HepG2 (cell line): ENCODE measurements around the gene LEF1. TPM values are rescaled to one million over a fixed set of nuclear protein-coding genes. Genes with fewer than 3 reads are reported as not detected.

Experiments
- ATAC-seq: fragments of 200-7000 bp; cut with Tn5 transposase; 3 replicates; pipeline ENCODE4 v1.9.1; 2020; ENCODE audit warnings: mild to moderate bottlenecking, moderate library complexity
- BruUV-seq: library from RNA; stranded (reverse); fragments of 400-500 nt; replicated peaks from 2 replicates; lab custom pipeline; 2021; lab: Mats Ljungman, UMichigan
- CTCF ChIA-PET: fragments of 300-600 bp; formaldehyde crosslinking; extraction: SDS; loops from one replicate; lab custom pipeline; 2021; ENCODE audit warnings: low total read pairs, inconsistent platforms, low intra/inter-chr PET ratio; lab: Yijun Ruan, JAX
- POLR2A ChIA-PET: fragments of 350-600 bp; sonication (Branson Sonifier 250); formaldehyde crosslinking; loops from one replicate; lab custom pipeline; 2020; ENCODE audit warnings: antibody characterized with exemption, inconsistent platforms; lab: Yijun Ruan, JAX
- DNase-seq: peaks from one replicate; pipeline ENCODE4 v3.0.0-alpha.2; 2015; ENCODE audit warnings: low spot score
- FAIRE-seq: peaks from 3 replicates; lab custom pipeline; 2011; peaks lifted over from hg19 to GRCh38; lab: Jason Lieb, UNC
- H2AFZ ChIP-seq: one replicate; pipeline ENCODE4 v1.6.1; 2011; ENCODE audit warnings: low read length, inconsistent platforms
- H3K27ac ChIP-seq: fragments of 300-600 bp; 3 replicates; pipeline ENCODE4 v1.8.0; 2011; ENCODE audit warnings: mixed run types, mild to moderate bottlenecking, mixed read lengths, low read length, inconsistent platforms; ENCODE audit not compliant: insufficient read depth; ENCODE audit errors: extremely low read length
- H3K27me3 ChIP-seq, 2 experiments: fragments of 200-600 bp in 1 of 2; 2 replicates in 1 of 2; 3 replicates in 1 of 2; pipeline versions ENCODE4 v1.6.0 to v1.8.0; 2011; ENCODE audit warnings: low read length in 2 of 2, mild to moderate bottlenecking in 2 of 2, moderate library complexity in 2 of 2, inconsistent platforms in 1 of 2; ENCODE audit not compliant: insufficient read depth in 2 of 2, control insufficient read depth in 1 of 2
- H3K36me3 ChIP-seq, 2 experiments: fragments of 200-600 bp in 1 of 2; replicated peaks in 1 of 2; 2 replicates in 1 of 2; 3 replicates in 1 of 2; pipeline versions ENCODE4 v1.5.1 to v1.8.0; 2011; ENCODE audit warnings: low read length in 2 of 2, inconsistent platforms in 1 of 2; ENCODE audit not compliant: insufficient read depth in 2 of 2, control insufficient read depth in 1 of 2
- H3K4me1 ChIP-seq: 2 replicates; pipeline ENCODE4 v1.5.1; 2012; ENCODE audit warnings: low read length, inconsistent platforms; ENCODE audit not compliant: insufficient read depth
- H3K4me2 ChIP-seq: 2 replicates; pipeline ENCODE4 v1.6.0; 2011; ENCODE audit warnings: low read depth, low read length, inconsistent platforms
- H3K4me3 ChIP-seq, 3 experiments: fragments of 200-600 bp in 1 of 3; sonication (generic), shearing (Covaris generic) in 1 of 3; replicated peaks in 1 of 3; 2 replicates each; pipeline ENCODE4 v1.5.1; 2011 to 2016; ENCODE audit warnings: low read length in 3 of 3, inconsistent platforms in 2 of 3, low read depth in 2 of 3, mild to moderate bottlenecking in 2 of 3, control low read depth in 1 of 3, mixed read lengths in 1 of 3; ENCODE audit not compliant: insufficient read depth in 1 of 3
- H3K79me2 ChIP-seq: one replicate; pipeline ENCODE4 v1.6.1; 2011; ENCODE audit warnings: low read length, inconsistent platforms; ENCODE audit not compliant: insufficient read depth
- H3K9ac ChIP-seq: 2 replicates; pipeline ENCODE4 v1.6.0; 2011; ENCODE audit warnings: mild to moderate bottlenecking, low read depth, low read length, inconsistent platforms; ENCODE audit not compliant: insufficient read depth
- H3K9me3 ChIP-seq: 2 replicates; pipeline ENCODE4 v1.5.1; 2012; ENCODE audit warnings: mild to moderate bottlenecking, low read length
- H4K20me1 ChIP-seq: 2 replicates; pipeline ENCODE4 v1.6.0; 2011; ENCODE audit warnings: inconsistent platforms, mild to moderate bottlenecking, low read length, moderate library complexity; ENCODE audit not compliant: insufficient read depth
- ARID2 ChIP-seq: sonication (generic); formaldehyde crosslinking; IDR thresholded peaks from 2 replicates; pipeline ENCODE4 v1.8.1; 2022; ENCODE audit warnings: mild to moderate bottlenecking, missing genetic modification reagents, borderline replicate concordance
- FOXP1 ChIP-seq, 2 experiments: fragments of 450-650 bp in 1 of 2; IDR thresholded peaks; 2 replicates each; pipeline ENCODE4 v1.6.1; 2017 to 2018; ENCODE audit warnings: antibody characterized with exemption in 1 of 2
- KDM1A ChIP-seq: IDR thresholded peaks from 2 replicates; pipeline ENCODE4 v1.6.1; 2016; ENCODE audit warnings: missing compliant biosample characterization
- MEIS2 ChIP-seq: sonication (generic); formaldehyde crosslinking; IDR thresholded peaks from 2 replicates; pipeline ENCODE4 v1.9.0; 2021; ENCODE audit warnings: mild to moderate bottlenecking, missing genetic modification reagents
- NR1H2 ChIP-seq: sonication (generic); formaldehyde crosslinking; IDR thresholded peaks from 2 replicates; pipeline ENCODE4 v1.8.1; 2022; ENCODE audit warnings: low read depth, missing genetic modification reagents, borderline replicate concordance
- SCMH1 ChIP-seq: sonication (generic); formaldehyde crosslinking; IDR thresholded peaks from 2 replicates; pipeline ENCODE4 v1.9.0; 2021; ENCODE audit warnings: missing genetic modification reagents, mild to moderate bottlenecking, borderline replicate concordance
- SP1 ChIP-seq, 2 experiments: fragments of 450-650 bp in 1 of 2; sonication (generic) in 1 of 2; formaldehyde crosslinking in 1 of 2; IDR thresholded peaks; 2 replicates each; pipeline versions ENCODE4 v1.4.0 to v1.6.1; 2016 to 2020; ENCODE audit warnings: missing genetic modification reagents in 1 of 2
- TRAFD1 ChIP-seq: sonication (generic); formaldehyde crosslinking; IDR thresholded peaks from 2 replicates; pipeline ENCODE4 v1.5.1; 2020; ENCODE audit warnings: missing genetic modification reagents, mild to moderate bottlenecking, borderline replicate concordance
- ZHX1 ChIP-seq: sonication (generic); formaldehyde crosslinking; IDR thresholded peaks from 2 replicates; pipeline ENCODE4 v1.8.1; 2022; ENCODE audit warnings: low read depth, mild to moderate bottlenecking, missing genetic modification reagents
- ZNF24 ChIP-seq: fragments of 450-650 bp; IDR thresholded peaks from 2 replicates; pipeline ENCODE4 v1.6.1; 2017; ENCODE audit warnings: antibody characterized with exemption, mild to moderate bottlenecking
- ZNF280B ChIP-seq: sonication (generic); formaldehyde crosslinking; IDR thresholded peaks from 2 replicates; pipeline ENCODE4 v1.5.0; 2020; ENCODE audit warnings: missing genetic modification reagents, mild to moderate bottlenecking, borderline replicate concordance
- ZNF367 ChIP-seq: sonication (generic); formaldehyde crosslinking; IDR thresholded peaks from 2 replicates; pipeline ENCODE4 v1.4.0; 2020; ENCODE audit warnings: missing genetic modification reagents, borderline replicate concordance
- ZNF432 ChIP-seq: sonication (generic); formaldehyde crosslinking; IDR thresholded peaks from 2 replicates; pipeline ENCODE4 v1.5.0; 2020; ENCODE audit warnings: missing genetic modification reagents, mild to moderate bottlenecking, borderline replicate concordance
- ZNF674 ChIP-seq: sonication (generic); formaldehyde crosslinking; IDR thresholded peaks from 2 replicates; pipeline ENCODE4 v1.5.0; 2020; ENCODE audit warnings: low read depth, mild to moderate bottlenecking, missing genetic modification reagents
- ZNF816 ChIP-seq: sonication (generic); formaldehyde crosslinking; IDR thresholded peaks from 2 replicates; pipeline ENCODE4 v1.8.0; 2022; ENCODE audit warnings: missing genetic modification reagents, mild to moderate bottlenecking, borderline replicate concordance
- WGBS: methylation state at CpG from one replicate; pipeline ENCODE4 v1.1.6; 2017; ENCODE audit warnings: low lambda C conversion rate; 5-methylcytosine and 5-hydroxymethylcytosine counted together
- in situ Hi-C: cut with HindIII; loops from 2 replicates; pipeline ENCODE4 v1.10.0; 2017; ENCODE audit warnings: low pct_unique_long_range_greater_than_20kb; ENCODE audit not compliant: extremely low pct_ligation_motif_present
- intact Hi-C: fragments of 100-400 bp; cut with micrococcal nuclease; formaldehyde crosslinking; loops from one replicate; pipeline ENCODE4 v1.10.0; 2022; ENCODE audit not compliant: unreplicated experiment
- polyA plus RNA-seq, 8 experiments: library from polyadenylated mRNA; depleted of rRNA in 3 of 8; stranded (reverse) in 7 of 8; unstranded in 1 of 8; fragments of >200 nt; fragmentation: Illumina TruSeq in 4 of 8; extraction: Trizol in 4 of 8; gene quantifications; 2 replicates each; pipeline versions ENCODE4 v1.2.1 to v1.2.3, GENCODE V29; 2011 to 2016; ENCODE audit warnings: low read depth in 4 of 8, missing spikeins in 1 of 8, mixed read lengths in 1 of 8; ENCODE audit not compliant: insufficient read depth in 1 of 8
- total RNA-seq, 5 experiments: library from RNA; depleted of rRNA; stranded (reverse); fragments of >200 nt; fragmentation: Illumina TruSeq; extraction: Trizol; gene quantifications; 2 replicates each; pipeline ENCODE4 v1.2.3, GENCODE V29; 2016; ENCODE audit warnings: low read depth in 1 of 5

Gene LEF1
- total and polyA plus RNA-seq, 2 of the 13 experiments (the other 11 are each of a cell fraction or from before 2014, with no cell fraction given) = 0.22 to 0.29 TPM

- H3K79me2 ChIP-seq = no peaks in the 10 kb centered on the region
- DNase-seq (no peak), ATAC-seq (no peak), FAIRE-seq (no peak)
- BruUV-seq = no TSS peak
- ChIA-PET CTCF (no interaction called here), POLR2A (no interaction called here)
- H3K4me1 ChIP-seq = peaks cover 11% of the 10 kb centered on the region
- peaks cover 3 to 6% of the 10 kb centered on the region in 2 experiments; a peak in 3 of 5 replicates for H3K36me3 ChIP-seq
- H3K9ac ChIP-seq = no peak overlapping the region
- H3K27me3 ChIP-seq = no peaks in the 10 kb centered on the region
- in situ Hi-C loops = no loop called here
- WGBS = 100% methylated on average over 5 of the region's 7 CpGs
- H3K27ac ChIP-seq = no peak overlapping the region
- H3K4me2 ChIP-seq = no peak overlapping the region
- intact Hi-C loops = no loop called here
- no peaks in the 10 kb centered on the region for H3K9me3 ChIP-seq
- no peak overlapping the region for H2AFZ ChIP-seq
- H4K20me1 ChIP-seq = no peaks in the 10 kb centered on the region
- no peak overlapping the region for H3K4me3 ChIP-seq
- TF ChIP-seq ZNF367 (CRISPR knock-in tag) (no peak), NR1H2 (no peak), ZHX1 (no peak), ARID2 (CRISPR knock-in tag) (no peak), ZNF24 (no peak), SP1 (IDR thresholded peaks at IDR 0.05) (no peak), SP1 (CRISPR knock-in tag; IDR thresholded peaks at IDR 0.05) (no peak), TRAFD1 (CRISPR knock-in tag) (no peak), ZNF674 (CRISPR knock-in tag) (no peak), MEIS2 (CRISPR knock-in tag) (no peak), SCMH1 (CRISPR knock-in tag) (no peak), ZNF816 (no peak), KDM1A (CRISPR knock-in tag) (no peak), FOXP1 (IDR thresholded peaks at IDR 0.05) (no peak), FOXP1 (CRISPR knock-in tag; IDR thresholded peaks at IDR 0.05) (no peak), ZNF280B (CRISPR knock-in tag) (no peak), ZNF432 (CRISPR knock-in tag) (no peak)
Observed at GRCh38 chr4:108007984-108008383, 160.7 kb downstream of the LEF1 start.
